Esophagus (tissue), 2 donors: Measurements from ENCODE around the gene MTMR2. TPM values are rescaled to one million over a fixed set of nuclear protein-coding genes. Genes with fewer than 3 reads are reported as not detected.

Source experiments
- H3K27ac ChIP-seq, 2 donors: one replicate each; pipeline ENCODE4 v1.5.1; 2013; ENCODE audit warnings: low read depth in 2 of 2, mild to moderate bottlenecking in 2 of 2, inconsistent platforms in 1 of 2, low read length in 1 of 2, moderate library complexity in 1 of 2
- H3K27me3 ChIP-seq, 2 donors: one replicate each; pipeline ENCODE4 v1.6.1; 2013; ENCODE audit warnings: low read length in 2 of 2, control low read depth in 1 of 2, mild to moderate bottlenecking in 1 of 2; ENCODE audit not compliant: insufficient read depth in 2 of 2, control insufficient read depth in 1 of 2
- H3K36me3 ChIP-seq, 2 donors: one replicate each; pipeline ENCODE4 v1.6.1; 2013; ENCODE audit warnings: low read length in 1 of 2; ENCODE audit not compliant: control insufficient read depth in 2 of 2, insufficient read depth in 2 of 2
- H3K4me1 ChIP-seq, 2 donors: one replicate each; pipeline ENCODE4 v1.6.1; 2013; ENCODE audit warnings: low read length in 1 of 2; ENCODE audit not compliant: control insufficient read depth in 2 of 2, insufficient read depth in 2 of 2
- H3K4me3 ChIP-seq, 2 donors: one replicate each; pipeline ENCODE4 v1.5.1; 2013; ENCODE audit warnings: low read length in 2 of 2, mild to moderate bottlenecking in 2 of 2, low read depth in 1 of 2, moderate library complexity in 1 of 2
- H3K9me3 ChIP-seq, 2 donors: one replicate each; pipeline ENCODE4 v1.6.1; 2013; ENCODE audit warnings: mild to moderate bottlenecking in 2 of 2, low read depth in 1 of 2, low read length in 1 of 2, moderate library complexity in 1 of 2; ENCODE audit not compliant: control insufficient read depth in 2 of 2, insufficient read depth in 1 of 2
- WGBS, 2 donors: extraction: QIAGEN DNeasy Blood & Tissue Kit; methylation state at CpG; one replicate each; pipeline ENCODE4 v1.1.7; 2013; 5-methylcytosine and 5-hydroxymethylcytosine counted together
- polyA plus RNA-seq, 2 donors: library from polyadenylated mRNA; stranded (reverse); fragments of 200-250 nt; gene quantifications; one replicate each; pipeline ENCODE4 v1.2.3, GENCODE V29; 2013
- donor health status: healthy with polysubstance abuse.
- donor health status: Bipolar disorder and iron deficiency.

The MTMR2 gene
- polyA plus RNA-seq, 2 donors = 5.6 to 10.0 TPM

- Histone ChIP-seq H3K27ac (no peak overlapping the region), H3K4me1 (peaks cover 0 to 2% of the 10 kb centered on the region in 2 donors), H3K27me3 (no peaks in the 10 kb centered on the region), H3K4me3 (no peak overlapping the region), H3K36me3 (no peaks in the 10 kb centered on the region), H3K9me3 (no peaks in the 10 kb centered on the region)
- 90 to 92% methylated on average over 4 of the region's 4 CpGs for WGBS, 2 donors
These were observed 130.8 kb downstream of the MTMR2 start for GRCh38 chr11:95793116-95793515.

- Histone ChIP-seq H3K4me1 (peaks cover 0 to 2% of the 10 kb centered on the region in 2 donors), H3K36me3 (no peaks in the 10 kb centered on the region), H3K27ac (no peak overlapping the region), H3K4me3 (no peak overlapping the region), H3K9me3 (no peaks in the 10 kb centered on the region), H3K27me3 (no peaks in the 10 kb centered on the region)
- WGBS, 2 donors = 89 to 92% methylated on average over 7 of the region's 7 CpGs
These were observed 131.2 kb downstream of the MTMR2 start for GRCh38 chr11:95792700-95793099.

GRCh38 chr11:95792200-95792599 lies 131.7 kb downstream of the MTMR2 start:
- 74 to 89% methylated on average over 8 of the region's 8 CpGs for WGBS, 2 donors
- Histone ChIP-seq H3K27ac (no peak overlapping the region), H3K9me3 (no peaks in the 10 kb centered on the region), H3K4me1 (peaks cover 0 to 2% of the 10 kb centered on the region in 2 donors), H3K36me3 (no peaks in the 10 kb centered on the region), H3K27me3 (no peaks in the 10 kb centered on the region), H3K4me3 (no peak overlapping the region)

GRCh38 chr11:95791709-95792033 lies 132.2 kb downstream of the MTMR2 start:
- Histone ChIP-seq H3K27ac (no peak overlapping the region), H3K4me3 (peak overlapping the region in 1 of 2 donors; percentile 90), H3K9me3 (no peaks in the 10 kb centered on the region), H3K27me3 (no peaks in the 10 kb centered on the region), H3K4me1 (peaks cover 0 to 2% of the 10 kb centered on the region in 2 donors), H3K36me3 (no peaks in the 10 kb centered on the region)
- 38 to 45% methylated on average over 8 of the region's 8 CpGs for WGBS, 2 donors

GRCh38 chr11:95790933-95791708 lies 132.8 kb downstream of the MTMR2 start:
- H3K4me3 ChIP-seq = peak overlapping the region; percentile 76 to 90
- H3K27me3 ChIP-seq = no peaks in the 10 kb centered on the region
- WGBS, 2 donors = 4 to 5% methylated on average over 29 of the region's 29 CpGs
- H3K36me3 ChIP-seq = no peaks in the 10 kb centered on the region
- H3K27ac ChIP-seq = peak overlapping the region; percentile 99 to 100
- H3K4me1 ChIP-seq = peaks cover 0 to 2% of the 10 kb centered on the region in 2 donors
- H3K9me3 ChIP-seq = no peaks in the 10 kb centered on the region

GRCh38 chr11:95790123-95790932 lies 133.6 kb downstream of the MTMR2 start, which contains the start of gene CEP57:
CEP57 (plus strand) TSS chr11:95790498; CDS start chr11:95790699, 201 bp downstream.
- Histone ChIP-seq H3K9me3 (no peaks in the 10 kb centered on the region), H3K27me3 (no peaks in the 10 kb centered on the region), H3K4me1 (peaks cover 0 to 2% of the 10 kb centered on the region in 2 donors), H3K27ac (peak within 1 kb of the TSS; percentile 99 to 100), H3K4me3 (peak within 1 kb of the TSS; percentile 81 to 90), H3K36me3 (no peaks in the 10 kb centered on the region)
- 0% methylated on average over 55 of the region's 55 CpGs for WGBS, 2 donors

GRCh38 chr11:95789506-95790122 lies 134.3 kb downstream of the MTMR2 start, which contains the start of gene FAM76B:
FAM76B (minus strand) TSS chr11:95789782; CDS start chr11:95789478, 304 bp downstream.
- WGBS, 2 donors = 0 to 1% methylated on average over 33 to 62 of the region's 62 CpGs
- Histone ChIP-seq H3K27ac (peak within 1 kb of the TSS; percentile 99 to 100), H3K4me1 (peaks cover 0 to 2% of the 10 kb centered on the region in 2 donors), H3K4me3 (peak within 1 kb of the TSS; percentile 81 to 90), H3K27me3 (no peaks in the 10 kb centered on the region), H3K36me3 (no peaks in the 10 kb centered on the region), H3K9me3 (no peaks in the 10 kb centered on the region)

- peaks cover 0 to 2% of the 10 kb centered on the region in 2 donors for H3K4me1 ChIP-seq
- 0 to 1% methylated on average over 29 to 34 of the region's 34 CpGs for WGBS, 2 donors
- H3K27ac ChIP-seq = peak overlapping the region; percentile 99 to 100
- no peaks in the 10 kb centered on the region for H3K27me3 ChIP-seq
- peak overlapping the region; percentile 81 to 90 for H3K4me3 ChIP-seq
- H3K9me3 ChIP-seq = no peaks in the 10 kb centered on the region
- H3K36me3 ChIP-seq = no peaks in the 10 kb centered on the region
These were observed 134.9 kb downstream of the MTMR2 start for GRCh38 chr11:95788921-95789505.
